T-cell (primary cell): Measurements from ENCODE around the gene C14orf132. TPM values are rescaled to one million over a fixed set of nuclear protein-coding genes. Genes with fewer than 3 reads are reported as not detected.

Experiments used
- ATAC-seq, 4 experiments: fragments of 200-7000 bp in 3 of 4; fragments of 150-1000 bp in 1 of 4; cut with Tn5 transposase; replicated peaks in 1 of 4; 1 replicate in 3 of 4; 2 replicates in 1 of 4; pipeline ENCODE4 v1.10.0; 2021; ENCODE audit warnings: moderate library complexity in 3 of 4, mild to moderate bottlenecking in 2 of 4, moderate number of reproducible peaks in 1 of 4
- CTCF ChIA-PET, 2 donors: fragments of 300-600 bp; sonication (Branson Sonifier 250); formaldehyde crosslinking; loops; one replicate each; lab custom pipeline; 2022; ENCODE audit warnings: antibody characterized with exemption in 2 of 2; lab: Charles Lee
- POLR2A ChIA-PET, 2 donors: fragments of 300-600 bp; sonication (Branson Sonifier 250); formaldehyde crosslinking; loops; one replicate each; lab custom pipeline; 2022; ENCODE audit warnings: antibody characterized with exemption in 2 of 2; lab: Charles Lee
- DNase-seq, 35 experiments: peaks; one replicate each; pipeline versions ENCODE4 v3.0.0 to v3.0.0-alpha.2; 2013 to 2023
- H3K27ac ChIP-seq: one replicate; pipeline ENCODE4 v1.5.1; 2013; ENCODE audit warnings: low read length
- H3K27me3 ChIP-seq, 2 experiments: replicated peaks in 1 of 2; 1 replicate in 1 of 2; 2 replicates in 1 of 2; pipeline versions ENCODE4 v1.6.1 to v1.7.0; 2013; ENCODE audit warnings: low read length in 1 of 2, mixed read lengths in 1 of 2; ENCODE audit not compliant: control insufficient read depth in 2 of 2, insufficient read depth in 2 of 2; ENCODE audit errors: extremely low read depth in 1 of 2
- H3K36me3 ChIP-seq, 2 donors: 1 replicate in 1 of 2; 2 replicates in 1 of 2; pipeline versions ENCODE4 v1.6.1 to v1.7.0; 2013; ENCODE audit warnings: low read length in 1 of 2; ENCODE audit not compliant: control insufficient read depth in 2 of 2, insufficient read depth in 1 of 2; ENCODE audit errors: extremely low read depth in 1 of 2
- H3K4me1 ChIP-seq, 2 experiments: 1 replicate in 1 of 2; 2 replicates in 1 of 2; pipeline versions ENCODE4 v1.6.1 to v1.7.0; 2013; ENCODE audit warnings: low read length in 2 of 2, mixed read lengths in 1 of 2; ENCODE audit not compliant: insufficient read depth in 2 of 2, control insufficient read depth in 1 of 2; ENCODE audit errors: extremely low read depth in 1 of 2
- H3K4me3 ChIP-seq, 2 donors: 1 replicate in 1 of 2; 2 replicates in 1 of 2; pipeline versions ENCODE4 v1.5.1 to v1.7.0; 2013; ENCODE audit warnings: mild to moderate bottlenecking in 2 of 2, low read length in 1 of 2, moderate library complexity in 1 of 2; ENCODE audit not compliant: control insufficient read depth in 1 of 2; ENCODE audit errors: extremely low read depth in 1 of 2
- H3K9me3 ChIP-seq: 2 replicates; pipeline ENCODE4 v1.7.0; 2013
- H3K27ac Mint-ChIP-seq, 2 donors: one replicate each; pipeline ENCODE4 v1.8.0; 2020 to 2021; ENCODE audit warnings: mild to moderate bottlenecking in 2 of 2, mixed read lengths in 2 of 2
- H3K27me3 Mint-ChIP-seq, 2 donors: one replicate each; pipeline ENCODE4 v1.8.0; 2021 to 2022; ENCODE audit warnings: mixed read lengths in 2 of 2
- H3K36me3 Mint-ChIP-seq: one replicate; pipeline ENCODE4 v1.8.0; 2021; ENCODE audit warnings: mixed read lengths
- H3K4me1 Mint-ChIP-seq, 3 donors: one replicate each; pipeline ENCODE4 v1.8.0; 2020 to 2022; ENCODE audit warnings: mixed read lengths in 3 of 3, mild to moderate bottlenecking in 1 of 3
- H3K4me3 Mint-ChIP-seq, 3 donors: one replicate each; pipeline ENCODE4 v1.8.0; 2020 to 2022; ENCODE audit warnings: mild to moderate bottlenecking in 3 of 3, mixed read lengths in 3 of 3, moderate library complexity in 3 of 3
- H3K9me3 Mint-ChIP-seq, 3 donors: one replicate each; pipeline ENCODE4 v1.8.0; 2020 to 2022; ENCODE audit warnings: mixed read lengths in 3 of 3
- WGBS: methylation state at CpG from one replicate; pipeline ENCODE4 v1.1.5; 2013; ENCODE audit warnings: missing lambda C conversion rate; ENCODE audit not compliant: insufficient coverage; 5-methylcytosine and 5-hydroxymethylcytosine counted together
- total RNA-seq, 35 experiments: library from RNA in 6 of 35; stranded (reverse) in 6 of 35; fragments of 120-200 nt in 1 of 35; gene quantifications; one replicate each; pipeline versions ENCODE4 v1.2.1 to v1.2.4 and lab custom pipeline; 2013 to 2026

Gene C14orf132
- total RNA-seq, 5 donors from 2014 or later (not counting 1 experiment from before 2014, with no cell fraction given) = 3.5 to 8.4 (median 5.2) TPM

DNA sequence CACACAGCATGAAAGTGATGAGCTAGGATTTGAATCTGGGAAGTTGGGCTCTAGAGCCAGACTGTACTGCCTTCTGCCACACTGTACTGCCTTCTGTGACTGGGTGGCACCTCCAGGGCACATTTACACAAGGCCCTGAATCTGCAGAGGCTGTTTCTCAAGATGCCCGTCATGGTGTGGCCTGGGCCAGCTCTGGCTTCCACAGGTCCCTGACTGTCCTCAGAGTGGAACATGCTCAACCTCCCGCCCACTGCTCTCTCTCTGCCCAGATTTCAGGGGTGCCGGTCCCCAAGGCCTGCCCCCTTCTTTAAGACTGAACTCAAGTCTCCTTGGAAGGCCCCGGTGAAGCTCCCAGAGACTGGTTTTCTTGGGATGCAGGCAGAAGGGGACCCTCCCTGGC, 50.2 kb downstream of the C14orf132 start:
- no peaks in the 10 kb centered on the region for H3K36me3 ChIP-seq
- Mint-ChIP-seq H3K27ac (no peak overlapping the region), H3K27me3 (no peaks in the 10 kb centered on the region), H3K4me1 (no peaks in the 10 kb centered on the region), H3K4me3 (no peak overlapping the region), H3K36me3 (no peaks in the 10 kb centered on the region), H3K9me3 (no peaks in the 10 kb centered on the region)
- no peaks in the 10 kb centered on the region for H3K9me3 ChIP-seq
- no peaks in the 10 kb centered on the region for H3K4me1 ChIP-seq
- H3K27ac ChIP-seq = no peak overlapping the region
- CTCF ChIA-PET = no interaction called here
- ATAC-seq = no peak
- WGBS = 73% methylated on average over 3 of the region's 4 CpGs
- POLR2A ChIA-PET = no interaction called here
- H3K27me3 ChIP-seq = peaks cover 0 to 26% of the 10 kb centered on the region in 2 experiments
- H3K4me3 ChIP-seq = no peak overlapping the region
- DNase-seq = no peak

DNA sequence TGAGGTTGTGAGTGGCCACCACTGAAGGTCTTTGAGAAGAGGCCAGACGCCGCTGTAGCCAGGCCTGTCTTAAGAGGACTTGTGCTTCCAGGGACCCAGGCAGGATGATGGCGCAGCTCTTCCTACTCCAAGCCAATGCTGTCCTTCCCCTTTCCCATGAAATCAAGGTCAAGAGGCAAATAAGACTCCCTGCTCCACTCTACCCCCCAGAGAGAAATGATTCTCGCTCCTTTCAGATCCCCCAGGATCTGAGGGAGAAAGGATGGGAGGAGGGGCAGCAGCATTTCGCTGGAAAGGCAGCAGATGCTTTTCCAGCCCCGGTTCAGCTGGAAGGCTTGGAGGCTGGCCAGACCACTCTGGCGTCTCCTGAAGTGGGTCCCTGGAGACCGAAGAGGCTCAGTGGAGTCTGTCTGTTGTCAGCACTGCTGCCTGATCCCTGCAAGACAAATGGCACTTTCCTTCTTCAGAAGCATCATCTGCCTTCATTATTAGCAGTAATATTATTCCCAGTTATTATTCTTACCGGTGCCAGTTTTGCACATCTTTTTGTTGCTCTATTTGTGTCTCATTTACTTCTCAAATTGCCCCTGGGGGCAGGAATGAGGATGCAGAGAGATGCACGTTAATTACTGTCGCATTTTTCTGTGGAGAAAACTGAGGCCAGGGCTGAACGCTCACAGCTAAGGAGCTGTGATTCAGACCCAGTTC, 51.4 kb downstream of the C14orf132 start:
- Histone ChIP-seq H3K9me3 (no peaks in the 10 kb centered on the region), H3K36me3 (no peaks in the 10 kb centered on the region), H3K27ac (no peak overlapping the region), H3K4me3 (no peak overlapping the region), H3K27me3 (peaks cover 0 to 27% of the 10 kb centered on the region in 2 experiments), H3K4me1 (no peaks in the 10 kb centered on the region)
- Mint-ChIP-seq H3K4me1 (no peaks in the 10 kb centered on the region), H3K27me3 (no peaks in the 10 kb centered on the region), H3K4me3 (no peak overlapping the region), H3K27ac (no peak overlapping the region), H3K9me3 (no peaks in the 10 kb centered on the region), H3K36me3 (no peaks in the 10 kb centered on the region)
- POLR2A ChIA-PET = no interaction called here
- DNase-seq (no peak), ATAC-seq (no peak)
- CTCF ChIA-PET = no interaction called here
- 69% methylated on average over 8 of the region's 12 CpGs for WGBS

DNA sequence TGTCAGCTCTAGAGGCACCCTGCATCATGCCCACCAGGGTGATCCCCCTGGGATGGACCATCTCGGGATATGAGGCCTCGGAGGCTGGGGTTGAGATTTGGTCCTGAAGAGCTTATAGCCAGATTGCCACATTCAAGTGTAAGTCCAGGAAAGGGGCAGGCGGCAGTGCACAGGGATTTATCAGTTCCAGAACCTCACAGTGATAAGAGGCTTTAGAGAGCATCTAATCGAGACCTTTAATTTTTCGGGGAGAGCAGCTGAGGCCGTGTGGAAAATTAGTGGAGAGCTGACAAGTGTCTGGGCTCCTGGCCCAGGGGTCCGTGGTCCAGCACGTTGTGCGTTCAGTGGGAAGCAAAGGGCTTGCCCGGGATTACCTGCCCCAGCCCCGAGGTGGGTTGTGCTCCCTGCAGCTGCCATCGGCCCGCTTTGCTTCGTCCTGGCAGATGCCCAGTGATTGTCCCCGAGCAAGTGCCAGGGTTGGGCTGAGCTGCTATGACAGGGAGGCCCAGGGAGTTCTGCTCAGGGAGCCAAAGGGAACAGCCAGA, 52.1 kb downstream of the C14orf132 start:
- Mint-ChIP-seq H3K27ac (no peak overlapping the region), H3K4me3 (no peak overlapping the region), H3K4me1 (no peaks in the 10 kb centered on the region), H3K9me3 (no peaks in the 10 kb centered on the region), H3K27me3 (no peaks in the 10 kb centered on the region), H3K36me3 (no peaks in the 10 kb centered on the region)
- peaks cover 0 to 27% of the 10 kb centered on the region in 2 experiments for H3K27me3 ChIP-seq
- ATAC-seq (no peak), DNase-seq (no peak)
- ChIA-PET CTCF (no interaction called here), POLR2A (no interaction called here)
- H3K4me1 ChIP-seq = no peaks in the 10 kb centered on the region
- 71% methylated on average over 13 of the region's 15 CpGs for WGBS
- no peak overlapping the region for H3K27ac ChIP-seq
- no peaks in the 10 kb centered on the region for H3K36me3 ChIP-seq
- H3K4me3 ChIP-seq = no peak overlapping the region
- H3K9me3 ChIP-seq = no peaks in the 10 kb centered on the region

DNA sequence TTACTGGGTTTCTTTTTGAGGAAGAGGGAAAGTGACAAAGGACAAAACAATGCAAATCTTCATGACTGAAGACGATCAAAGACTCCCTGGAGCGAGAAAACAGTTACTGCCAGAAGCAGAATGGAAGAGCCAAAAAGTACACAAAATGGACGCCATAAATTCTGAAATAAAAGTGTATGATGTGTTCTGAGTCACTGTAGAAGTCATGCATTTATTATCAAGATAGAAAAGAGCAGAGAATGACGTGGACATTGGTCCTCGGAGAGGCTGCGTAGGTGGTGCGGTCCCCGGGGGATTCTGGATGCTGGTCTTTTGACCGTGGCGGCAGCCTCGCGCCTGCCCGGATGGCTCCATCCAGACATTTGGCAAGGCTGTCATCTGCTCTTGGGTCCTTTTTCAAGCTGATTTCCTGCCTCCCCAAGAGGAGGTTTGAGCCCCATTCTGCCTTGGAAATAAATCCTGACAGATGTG, 52.8 kb downstream of the C14orf132 start:
- ATAC-seq (no peak), DNase-seq (no peak)
- Histone ChIP-seq H3K9me3 (no peaks in the 10 kb centered on the region), H3K4me1 (no peaks in the 10 kb centered on the region), H3K27ac (no peak overlapping the region), H3K4me3 (no peak overlapping the region), H3K36me3 (no peaks in the 10 kb centered on the region), H3K27me3 (peaks cover 0 to 23% of the 10 kb centered on the region in 2 experiments)
- Mint-ChIP-seq H3K4me3 (no peak overlapping the region), H3K27ac (no peak overlapping the region), H3K9me3 (no peaks in the 10 kb centered on the region), H3K27me3 (no peaks in the 10 kb centered on the region), H3K4me1 (no peaks in the 10 kb centered on the region), H3K36me3 (no peaks in the 10 kb centered on the region)
- WGBS = 85% methylated on average over 13 of the region's 13 CpGs
- CTCF ChIA-PET = no interaction called here
- POLR2A ChIA-PET = no interaction called here

DNA sequence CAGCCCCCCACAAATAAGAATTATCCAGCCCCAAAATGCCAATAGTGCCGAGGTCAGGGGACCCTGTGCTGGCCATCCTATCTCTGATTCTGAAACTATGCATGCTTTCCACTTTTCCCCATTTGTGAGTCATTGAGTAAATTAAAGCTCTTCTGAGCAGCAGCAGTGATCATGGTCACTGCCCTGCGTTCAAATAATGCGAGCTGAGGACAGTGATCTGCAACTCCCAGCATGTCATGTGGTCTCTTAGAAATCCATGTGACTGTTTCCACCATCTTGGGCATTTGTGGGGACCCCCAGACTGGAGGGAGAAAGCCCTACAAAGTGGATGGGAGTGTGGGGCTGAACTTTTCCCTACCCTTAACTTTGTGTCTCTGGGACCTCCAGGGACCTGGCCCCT, 53.8 kb downstream of the C14orf132 start:
- WGBS = 68% methylated on average over 3 of the region's 3 CpGs
- no peaks in the 10 kb centered on the region for H3K36me3 ChIP-seq

DNA sequence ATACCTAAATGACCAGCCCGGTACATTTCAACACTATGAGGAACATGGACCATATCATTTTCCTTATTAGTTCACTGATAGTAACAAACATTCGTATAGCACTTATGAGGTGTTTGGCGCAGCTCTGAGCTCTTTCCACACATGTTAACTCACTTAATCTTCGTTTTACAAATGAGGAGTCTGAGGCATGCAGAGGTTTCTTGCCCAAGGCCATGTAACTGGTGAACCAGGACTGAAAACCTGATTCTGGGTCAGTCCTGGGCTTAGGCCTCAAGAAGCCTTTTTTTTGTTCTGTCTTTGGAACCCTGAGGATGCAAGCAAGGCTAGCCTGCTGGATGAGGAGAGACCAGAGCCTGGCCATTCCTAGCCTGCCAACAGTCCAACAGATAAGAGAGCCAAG, 55.0 kb downstream of the C14orf132 start:
- POLR2A ChIA-PET = no interaction called here
- WGBS = 100% methylated on average over 1 of the region's 4 CpGs
- peaks cover 2 to 3% of the 10 kb centered on the region in 2 donors for H3K27me3 Mint-ChIP-seq

More for the DNA sequence above, 53.8 kb downstream of the C14orf132 start:
- Mint-ChIP-seq H3K27me3 (peaks cover 0 to under 1% of the 10 kb centered on the region in 2 donors), H3K4me1 (no peaks in the 10 kb centered on the region), H3K9me3 (no peaks in the 10 kb centered on the region), H3K36me3 (no peaks in the 10 kb centered on the region), H3K27ac (no peak overlapping the region), H3K4me3 (no peak overlapping the region)
- Histone ChIP-seq H3K4me1 (no peaks in the 10 kb centered on the region), H3K27ac (no peak overlapping the region), H3K4me3 (no peak overlapping the region), H3K27me3 (peaks cover 0 to 17% of the 10 kb centered on the region in 2 experiments), H3K9me3 (no peaks in the 10 kb centered on the region)
- CTCF ChIA-PET = no interaction called here
- ATAC-seq = no peak
- no peak for DNase-seq
- POLR2A ChIA-PET = no interaction called here

More for the DNA sequence above, 55.0 kb downstream of the C14orf132 start:
- Histone ChIP-seq H3K27me3 (peaks cover 0 to 18% of the 10 kb centered on the region in 2 experiments), H3K4me1 (no peaks in the 10 kb centered on the region), H3K27ac (no peak overlapping the region), H3K36me3 (no peaks in the 10 kb centered on the region), H3K9me3 (no peaks in the 10 kb centered on the region), H3K4me3 (no peak overlapping the region)
- Mint-ChIP-seq H3K9me3 (no peaks in the 10 kb centered on the region), H3K27ac (no peak overlapping the region), H3K4me1 (no peaks in the 10 kb centered on the region), H3K4me3 (no peak overlapping the region), H3K36me3 (no peaks in the 10 kb centered on the region)
- DNase-seq (no peak), ATAC-seq (no peak)
- CTCF ChIA-PET = no interaction called here
